Activated T-cell treated with anti-CD3 and anti-CD28 coated beads, Interleukin-2, amount 50 U/mL, for 4 hours (primary cell): ENCODE measurements around the gene FNDC1. TPM values are rescaled to one million over a fixed set of nuclear protein-coding genes. Genes with fewer than 3 reads are reported as not detected.
"Not testable (repeated sequence)": the region's sequence is repeated elsewhere in the genome, so short reads cannot be mapped to it uniquely, and the experiment has no call there.

ENCODE experiments used
- ATAC-seq, 2 donors: fragments of 200-7000 bp; cut with Tn5 transposase; one replicate each; pipeline ENCODE4 v1.10.0; 2021
- DNase-seq: peaks from one replicate; pipeline ENCODE4 v3.0.0-alpha.2; 2020
- H3K27me3 Mint-ChIP-seq: one replicate; pipeline ENCODE4 v1.8.0; 2021; ENCODE audit warnings: low read depth, mixed read lengths
- H3K36me3 Mint-ChIP-seq: one replicate; pipeline ENCODE4 v1.8.0; 2022; ENCODE audit warnings: mixed read lengths; ENCODE audit not compliant: insufficient read depth
- H3K4me1 Mint-ChIP-seq: one replicate; pipeline ENCODE4 v1.8.0; 2021; ENCODE audit warnings: low read depth, mixed read lengths
- H3K4me3 Mint-ChIP-seq: one replicate; pipeline ENCODE4 v1.8.0; 2021; ENCODE audit warnings: mild to moderate bottlenecking, moderate library complexity, mixed read lengths
- H3K9me3 Mint-ChIP-seq: one replicate; pipeline ENCODE4 v1.8.0; 2021; ENCODE audit warnings: mixed read lengths
- total RNA-seq, 3 donors: library from RNA; stranded (reverse); gene quantifications; one replicate each; pipeline ENCODE4 v1.2.1, GENCODE V29; 2021

The FNDC1 gene
- total RNA-seq, 3 donors from 2014 or later, result 0.03 TPM; not detected in 2

GRCh38 chr6:159262586-159262985 lies 93.4 kb downstream of the FNDC1 start:
- ATAC-seq, result no peak

GRCh38 chr6:159267165-159267564 lies 98.0 kb downstream of the FNDC1 start:
- no peak for DNase-seq
- no peaks in the 10 kb centered on the region for H3K4me1 Mint-ChIP-seq
- H3K9me3 Mint-ChIP-seq, result no peaks in the 10 kb centered on the region
- peaks cover 11% of the 10 kb centered on the region for H3K27me3 Mint-ChIP-seq
- ATAC-seq, result no peak
- no peaks in the 10 kb centered on the region for H3K36me3 Mint-ChIP-seq
- no peak overlapping the region for H3K4me3 Mint-ChIP-seq

More at GRCh38 chr6:159262586-159262985, 93.4 kb downstream of the FNDC1 start:
- H3K36me3 Mint-ChIP-seq, result no peaks in the 10 kb centered on the region
- no peak for DNase-seq
- no peaks in the 10 kb centered on the region for H3K4me1 Mint-ChIP-seq
- no peak overlapping the region for H3K4me3 Mint-ChIP-seq
- no peaks in the 10 kb centered on the region for H3K9me3 Mint-ChIP-seq
- peaks cover 7% of the 10 kb centered on the region for H3K27me3 Mint-ChIP-seq

DNA sequence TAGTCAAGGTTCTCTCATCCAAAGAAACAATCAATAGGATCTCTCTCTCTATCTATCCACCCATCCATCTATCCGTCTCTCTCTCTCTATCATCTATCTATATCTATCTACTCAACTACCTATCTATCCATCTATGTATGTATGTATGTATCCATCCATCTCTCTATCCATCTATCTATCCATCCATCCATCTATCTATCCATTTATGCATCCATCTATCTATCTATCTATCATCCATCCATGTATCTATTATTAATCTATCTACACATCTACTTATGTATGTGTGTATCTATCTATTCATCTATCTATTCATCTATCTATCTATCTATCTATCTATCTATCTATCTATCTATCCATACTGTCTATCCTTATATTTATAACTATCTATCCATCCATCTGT lies 99.3 kb downstream of the FNDC1 start:
- Mint-ChIP-seq H3K9me3 (no peaks in the 10 kb centered on the region), H3K36me3 (no peaks in the 10 kb centered on the region), H3K27me3 (peaks cover 10% of the 10 kb centered on the region), H3K4me3 (no peak overlapping the region), H3K4me1 (no peaks in the 10 kb centered on the region)
- ATAC-seq, result no peak
- DNase-seq, result no peak

DNA sequence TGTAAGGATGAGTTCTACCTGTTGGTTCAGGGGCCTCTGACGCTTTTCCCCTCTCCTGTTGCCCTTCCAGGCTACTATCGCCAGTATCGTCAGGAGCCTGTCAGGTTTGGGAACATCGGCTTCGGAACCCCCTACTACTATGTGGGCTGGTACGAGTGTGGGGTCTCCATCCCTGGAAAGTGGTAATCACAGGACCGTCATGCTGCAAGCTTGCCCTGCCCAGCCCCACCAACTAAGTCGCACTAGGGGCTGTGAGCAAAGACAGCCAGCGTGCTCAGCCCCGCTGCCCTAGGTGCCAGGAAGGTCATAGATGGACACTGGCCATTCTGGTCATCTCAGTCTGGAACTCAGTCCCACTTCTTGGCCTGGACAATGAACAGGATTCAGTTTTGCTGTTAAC lies 102.1 kb downstream of the FNDC1 start:
- Mint-ChIP-seq H3K4me3 (no peak overlapping the region), H3K9me3 (no peaks in the 10 kb centered on the region), H3K27me3 (peaks cover 25% of the 10 kb centered on the region), H3K4me1 (no peaks in the 10 kb centered on the region), H3K36me3 (no peaks in the 10 kb centered on the region)
- ATAC-seq, result no peak
- DNase-seq, result no peak

DNA sequence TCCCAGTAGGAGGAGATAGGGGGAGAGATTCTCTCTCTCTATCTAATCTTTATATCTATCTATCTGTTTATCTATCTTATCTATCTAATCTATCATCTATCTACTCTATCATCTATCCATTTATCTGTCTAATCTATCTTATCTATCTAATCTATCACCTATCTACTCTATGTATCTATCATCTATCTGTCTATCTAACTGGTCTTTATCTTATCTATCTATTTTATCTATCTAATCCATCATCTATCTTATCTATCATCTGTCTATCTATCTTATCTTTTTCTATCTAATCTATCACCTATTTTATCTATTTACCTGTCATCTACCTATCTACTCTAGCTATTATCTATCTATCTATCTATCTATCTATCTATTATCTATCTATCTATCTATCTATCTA lies 109.4 kb downstream of the FNDC1 start:
- H3K9me3 Mint-ChIP-seq, result no peaks in the 10 kb centered on the region
- no peaks in the 10 kb centered on the region for H3K4me1 Mint-ChIP-seq
- peaks cover 23% of the 10 kb centered on the region for H3K27me3 Mint-ChIP-seq
- H3K4me3 Mint-ChIP-seq, result no peak overlapping the region
- no peaks in the 10 kb centered on the region for H3K36me3 Mint-ChIP-seq
- DNase-seq, result no peak
- ATAC-seq, result no peak

- no peak for ATAC-seq
- Mint-ChIP-seq H3K4me3 (no peak overlapping the region), H3K27me3 (peaks cover 19% of the 10 kb centered on the region), H3K4me1 (no peaks in the 10 kb centered on the region), H3K9me3 (peaks cover under 1% of the 10 kb centered on the region), H3K36me3 (no peaks in the 10 kb centered on the region)
- DNase-seq, result no peak
Observed at GRCh38 chr6:159279790-159280277, 110.6 kb downstream of the FNDC1 start.

DNA sequence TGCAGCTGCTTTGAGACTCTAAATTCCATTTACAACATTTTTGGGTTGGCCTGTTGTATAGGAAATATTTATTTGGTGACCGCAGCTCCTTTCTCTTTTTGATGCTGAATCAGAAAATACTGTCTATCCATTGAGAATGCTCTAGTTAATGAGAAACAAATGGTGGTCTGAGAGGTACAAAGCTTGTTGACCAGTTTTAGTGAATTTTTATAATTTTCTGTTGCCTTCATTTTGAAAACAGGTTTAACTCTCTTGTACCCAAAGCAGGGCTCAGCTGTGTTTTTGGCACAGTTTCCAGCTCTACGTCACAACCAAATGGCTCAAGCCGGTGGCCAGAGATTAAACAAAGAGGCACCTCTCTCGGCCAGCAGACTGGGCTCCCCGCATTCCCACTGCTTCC lies 113.2 kb downstream of the FNDC1 start:
- Mint-ChIP-seq H3K4me3 (no peak overlapping the region), H3K27me3 (peaks cover 9% of the 10 kb centered on the region), H3K36me3 (no peaks in the 10 kb centered on the region), H3K9me3 (peaks cover 9% of the 10 kb centered on the region), H3K4me1 (no peaks in the 10 kb centered on the region)
- no peak for DNase-seq
- no peak for ATAC-seq

DNA sequence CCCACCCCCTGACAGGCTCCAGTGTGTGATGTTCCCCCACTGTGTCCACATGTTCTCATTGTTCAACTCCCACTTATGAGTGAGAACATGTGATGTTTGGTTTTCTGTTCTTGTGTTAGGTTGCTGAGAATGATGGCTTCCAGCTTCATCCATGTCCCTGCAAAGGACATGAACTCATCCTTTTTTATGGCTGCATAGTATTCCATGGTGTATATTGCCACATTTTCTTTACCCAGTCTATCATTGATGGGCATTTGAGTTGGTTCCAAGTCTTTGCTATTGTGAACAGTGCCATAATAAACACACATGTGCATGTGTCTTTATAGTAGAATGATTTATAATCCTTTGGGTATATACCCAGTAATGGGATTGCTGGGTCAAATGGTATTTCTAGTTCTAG lies 115.5 kb downstream of the FNDC1 start:
- H3K4me1 Mint-ChIP-seq, H3K36me3 Mint-ChIP-seq, DNase-seq, ATAC-seq, H3K9me3 Mint-ChIP-seq, H3K4me3 Mint-ChIP-seq: not testable (repeated sequence)
- H3K27me3 Mint-ChIP-seq, result peaks cover 13% of the 10 kb centered on the region

GRCh38 chr6:159298840-159299239 lies 129.6 kb downstream of the FNDC1 start:
- peaks cover 24% of the 10 kb centered on the region for H3K27me3 Mint-ChIP-seq

GRCh38 chr6:159299566-159299965 lies 130.4 kb downstream of the FNDC1 start:
- no peak for DNase-seq
- Mint-ChIP-seq H3K27me3 (peaks cover 27% of the 10 kb centered on the region), H3K9me3 (no peaks in the 10 kb centered on the region), H3K36me3 (no peaks in the 10 kb centered on the region), H3K4me3 (no peak overlapping the region), H3K4me1 (no peaks in the 10 kb centered on the region)
- ATAC-seq, result no peak

More at GRCh38 chr6:159298840-159299239, 129.6 kb downstream of the FNDC1 start:
- H3K9me3 Mint-ChIP-seq, result no peaks in the 10 kb centered on the region
- ATAC-seq (no peak), DNase-seq (no peak)
- H3K36me3 Mint-ChIP-seq, result no peaks in the 10 kb centered on the region
- no peaks in the 10 kb centered on the region for H3K4me1 Mint-ChIP-seq
- H3K4me3 Mint-ChIP-seq, result no peak overlapping the region

DNA sequence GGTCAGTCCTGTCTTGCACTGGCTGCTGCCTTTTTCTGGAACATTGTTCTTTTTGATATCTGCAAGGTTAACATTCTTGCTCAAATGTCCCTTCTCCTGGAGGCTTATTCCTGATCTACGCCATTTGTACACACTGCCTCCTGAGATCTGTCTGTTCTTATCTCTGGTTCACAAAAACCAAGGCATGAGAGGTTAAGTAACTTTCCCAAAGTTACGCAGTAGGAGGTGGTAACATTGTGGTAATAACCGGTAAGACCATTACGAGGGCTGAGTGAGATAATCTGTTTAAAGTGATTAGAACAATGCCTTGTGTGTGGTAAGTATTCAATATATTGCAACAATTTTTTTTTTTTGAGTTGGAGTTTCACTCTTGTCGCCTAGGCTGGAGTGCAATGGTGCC lies 132.1 kb downstream of the FNDC1 start:
- no peak for DNase-seq
- peaks cover 27% of the 10 kb centered on the region for H3K27me3 Mint-ChIP-seq
- no peaks in the 10 kb centered on the region for H3K9me3 Mint-ChIP-seq
- H3K4me1 Mint-ChIP-seq, result no peaks in the 10 kb centered on the region
- H3K36me3 Mint-ChIP-seq, result no peaks in the 10 kb centered on the region
- no peak for ATAC-seq
- no peak overlapping the region for H3K4me3 Mint-ChIP-seq

GRCh38 chr6:159301810-159302593 lies 132.8 kb downstream of the FNDC1 start:
- DNase-seq, result no peak

DNA sequence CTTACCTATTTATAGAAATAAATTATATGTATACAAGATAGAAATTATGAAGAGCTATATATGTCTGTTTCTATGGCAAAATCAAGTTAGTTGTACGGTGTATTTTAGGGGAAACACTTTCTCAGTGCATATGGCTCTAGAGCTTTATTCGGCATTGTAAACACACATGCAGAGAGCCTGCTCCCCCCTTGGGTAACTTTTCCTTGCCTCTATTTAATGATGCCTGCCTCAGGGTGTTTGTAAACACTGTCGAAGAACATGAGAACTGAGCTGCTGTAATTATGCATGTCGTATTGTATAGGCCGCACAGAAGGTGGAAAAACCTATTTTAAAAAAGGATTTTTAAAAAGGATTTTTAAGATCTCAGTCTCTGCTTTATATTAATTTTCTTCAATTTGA lies 133.4 kb downstream of the FNDC1 start:
- no peak overlapping the region for H3K4me3 Mint-ChIP-seq
- ATAC-seq (no peak), DNase-seq (no peak)
- no peaks in the 10 kb centered on the region for H3K36me3 Mint-ChIP-seq
- H3K4me1 Mint-ChIP-seq, result no peaks in the 10 kb centered on the region
- no peaks in the 10 kb centered on the region for H3K9me3 Mint-ChIP-seq
- H3K27me3 Mint-ChIP-seq, result peaks cover 22% of the 10 kb centered on the region

More at GRCh38 chr6:159301810-159302593, 132.8 kb downstream of the FNDC1 start:
- no peaks in the 10 kb centered on the region for H3K36me3 Mint-ChIP-seq
- no peaks in the 10 kb centered on the region for H3K4me1 Mint-ChIP-seq
- peaks cover 25% of the 10 kb centered on the region for H3K27me3 Mint-ChIP-seq
- ATAC-seq, result no peak
- no peak overlapping the region for H3K4me3 Mint-ChIP-seq
- H3K9me3 Mint-ChIP-seq, result no peaks in the 10 kb centered on the region

DNA sequence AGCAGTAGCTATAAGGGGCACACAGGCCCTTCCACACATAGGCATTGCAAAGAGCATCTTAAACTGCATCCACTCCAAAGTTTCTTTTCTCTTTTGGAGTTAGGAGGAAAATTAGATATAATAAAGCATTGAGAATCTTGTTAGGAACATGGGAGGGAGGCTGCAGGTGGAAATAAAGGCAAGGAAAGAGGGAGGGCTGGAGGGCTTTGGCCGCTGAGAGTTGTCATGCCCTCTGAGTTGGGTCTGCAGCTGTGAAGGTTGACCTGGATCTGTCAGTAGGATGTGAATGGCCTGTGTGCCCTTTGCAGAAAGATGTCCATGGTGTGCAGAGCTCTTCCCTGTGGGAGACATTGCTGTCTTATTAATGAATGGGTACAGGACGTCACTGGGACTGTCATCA lies 134.0 kb downstream of the FNDC1 start:
- H3K4me1 Mint-ChIP-seq, result no peaks in the 10 kb centered on the region
- H3K27me3 Mint-ChIP-seq, result peaks cover 17% of the 10 kb centered on the region
- no peak overlapping the region for H3K4me3 Mint-ChIP-seq
- DNase-seq, result no peak
- no peaks in the 10 kb centered on the region for H3K9me3 Mint-ChIP-seq
- H3K36me3 Mint-ChIP-seq, result no peaks in the 10 kb centered on the region
- ATAC-seq, result no peak

- Mint-ChIP-seq H3K4me3 (no peak overlapping the region), H3K27me3 (peaks cover 13% of the 10 kb centered on the region), H3K36me3 (no peaks in the 10 kb centered on the region)
Observed at GRCh38 chr6:159303784-159304183, 134.6 kb downstream of the FNDC1 start.

More at GRCh38 chr6:159303784-159304183, 134.6 kb downstream of the FNDC1 start:
- ATAC-seq (no peak), DNase-seq (no peak)
- Mint-ChIP-seq H3K4me1 (no peaks in the 10 kb centered on the region), H3K9me3 (no peaks in the 10 kb centered on the region)
